ENCODE measurements around the gene MYRF.

Gene MYRF

GRCh38 chr11:61718046-61718531 lies 34.3 kb upstream of the MYRF start:
- Histone ChIP-seq H3K4me1 (ENCODE audit: control insufficient read depth, insufficient read depth, low read length) (no peaks in the 10 kb centered on the region; the same call in 1 of the 2 replicates), H3K27ac (ENCODE audit: extremely low read depth, low read depth, low read length) (no peak overlapping the region), H3K4me3 (ENCODE audit: low read depth, low read length) (peak overlapping the region; percentile 33), H3K9me3 (ENCODE audit: control insufficient read depth, insufficient read depth, low read depth, low read length) (no peaks in the 10 kb centered on the region), H3K36me3 (ENCODE audit: control insufficient read depth in 2 of 2, insufficient read depth in 1 of 2, low read length in 2 of 2) (peaks cover 0 to 21% of the 10 kb centered on the region in 2 experiments; a peak in 1 of 3 replicates)
- no peak for TF ChIP-seq ZNF621 (tag by site-specific recombination; IDR thresholded peaks at IDR 0.05)
- peak; percentile 94 for TF ChIP-seq GLIS1 (tag by site-specific recombination; IDR thresholded peaks at IDR 0.05)
- peak; percentile 65 for TF ChIP-seq GLIS2 (tag by site-specific recombination; IDR thresholded peaks at IDR 0.05)
- TF ChIP-seq ZNF600 (tag by site-specific recombination; IDR thresholded peaks at IDR 0.05): peak; percentile 76
- peak; percentile 76 for TF ChIP-seq ZFHX2 (tag by site-specific recombination; conservative IDR thresholded peaks at IDR 0.05)
- peak; percentile 11; the same call in 1 of the 2 replicates for TF ChIP-seq EGR2 (tag by site-specific recombination; IDR thresholded peaks at IDR 0.05; ENCODE audit: low read depth)
- no peak for TF ChIP-seq ZNF660 (tag by site-specific recombination; IDR thresholded peaks at IDR 0.05)
- TF ChIP-seq OVOL3 (tag by site-specific recombination; IDR thresholded peaks at IDR 0.05): no peak
- TF ChIP-seq ZBTB17 (tag by site-specific recombination; IDR thresholded peaks at IDR 0.05): 0 out of 2 replicates have a peak, but pooled peaks have one; percentile 3
- 0 out of 2 replicates have a peak, but pooled peaks have one; percentile 15 for TF ChIP-seq ZNF341 (tag by site-specific recombination; IDR thresholded peaks at IDR 0.05; ENCODE audit: low read depth)
- TF ChIP-seq ZNF596 (tag by site-specific recombination; IDR thresholded peaks at IDR 0.05): no peak
- ChIA-PET CTCF (interaction anchor here (0.6 to 2.4 kb wide), 9 partner anchors 15 to 79 kb away, joined by 3 to 19 read pairs (median 4); no protein-coding TSS in a partner anchor), POLR2A (interaction anchor here (0.5 to 2.5 kb wide), 13 partner anchors 10 to 409 kb away, joined by 3 to 16 read pairs (median 4); partner anchors contain the start of gene FADS2)

- Histone ChIP-seq H3K4me3 (ENCODE audit: low read depth, low read length) (peak overlapping the region; percentile 45), H3K27ac (ENCODE audit: extremely low read depth, low read depth, low read length) (peak overlapping the region; percentile 64; the same call in 1 of the 2 replicates), H3K36me3 (ENCODE audit: control insufficient read depth in 2 of 2, insufficient read depth in 1 of 2, low read length in 2 of 2) (peaks cover 0 to 28% of the 10 kb centered on the region in 2 experiments; a peak in 1 of 3 replicates), H3K9me3 (ENCODE audit: control insufficient read depth, insufficient read depth, low read depth, low read length) (no peaks in the 10 kb centered on the region), H3K4me1 (ENCODE audit: control insufficient read depth, insufficient read depth, low read length) (no peaks in the 10 kb centered on the region; the same call in 1 of the 2 replicates)
- CTCF ChIA-PET: interaction anchor here (0.7 to 2.4 kb wide), 9 partner anchors 15 to 389 kb away, joined by 3 to 19 read pairs (median 6); no protein-coding TSS in a partner anchor
- POLR2A ChIA-PET: interaction anchor here (0.5 to 2.5 kb wide), 16 partner anchors 11 to 408 kb away, joined by 3 to 16 read pairs (median 4); partner anchors contain the start of gene FADS2
- peak; percentile 65 for TF ChIP-seq ZNF629 (tag by site-specific recombination; IDR thresholded peaks at IDR 0.05)
- no peak for TF ChIP-seq ZNF169 (tag by site-specific recombination; IDR thresholded peaks at IDR 0.05)
- TF ChIP-seq, protein P1, sequence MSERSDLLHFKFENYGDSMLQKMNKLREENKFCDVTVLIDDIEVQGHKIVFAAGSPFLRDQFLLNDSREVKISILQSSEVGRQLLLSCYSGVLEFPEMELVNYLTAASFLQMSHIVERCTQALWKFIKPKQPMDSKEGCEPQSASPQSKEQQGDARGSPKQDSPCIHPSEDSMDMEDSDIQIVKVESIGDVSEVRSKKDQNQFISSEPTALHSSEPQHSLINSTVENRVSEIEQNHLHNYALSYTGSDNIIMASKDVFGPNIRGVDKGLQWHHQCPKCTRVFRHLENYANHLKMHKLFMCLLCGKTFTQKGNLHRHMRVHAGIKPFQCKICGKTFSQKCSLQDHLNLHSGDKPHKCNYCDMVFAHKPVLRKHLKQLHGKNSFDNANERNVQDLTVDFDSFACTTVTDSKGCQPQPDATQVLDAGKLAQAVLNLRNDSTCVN (tag by site-specific recombination; optimal IDR thresholded peaks at IDR 0.05): peak; percentile 48
- peak; percentile 69 for TF ChIP-seq KLF17 (tag by site-specific recombination; IDR thresholded peaks at IDR 0.05)
- TF ChIP-seq SP3 (tag by site-specific recombination; IDR thresholded peaks at IDR 0.05): peak; percentile 58; the same call in 1 of the 2 replicates
- TF ChIP-seq, protein P2, sequence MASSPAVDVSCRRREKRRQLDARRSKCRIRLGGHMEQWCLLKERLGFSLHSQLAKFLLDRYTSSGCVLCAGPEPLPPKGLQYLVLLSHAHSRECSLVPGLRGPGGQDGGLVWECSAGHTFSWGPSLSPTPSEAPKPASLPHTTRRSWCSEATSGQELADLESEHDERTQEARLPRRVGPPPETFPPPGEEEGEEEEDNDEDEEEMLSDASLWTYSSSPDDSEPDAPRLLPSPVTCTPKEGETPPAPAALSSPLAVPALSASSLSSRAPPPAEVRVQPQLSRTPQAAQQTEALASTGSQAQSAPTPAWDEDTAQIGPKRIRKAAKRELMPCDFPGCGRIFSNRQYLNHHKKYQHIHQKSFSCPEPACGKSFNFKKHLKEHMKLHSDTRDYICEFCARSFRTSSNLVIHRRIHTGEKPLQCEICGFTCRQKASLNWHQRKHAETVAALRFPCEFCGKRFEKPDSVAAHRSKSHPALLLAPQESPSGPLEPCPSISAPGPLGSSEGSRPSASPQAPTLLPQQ (tag by site-specific recombination; IDR thresholded peaks at IDR 0.05): peak; percentile 44; the same call in 1 of the 2 replicates
- no peak for TF ChIP-seq ZNF24 (tag by site-specific recombination; IDR thresholded peaks at IDR 0.05)
- no peak for TF ChIP-seq OVOL3 (tag by site-specific recombination; IDR thresholded peaks at IDR 0.05)
- peak; percentile 62 for TF ChIP-seq ZNF398 (tag by site-specific recombination; IDR thresholded peaks at IDR 0.05)
- peak; percentile 45 for TF ChIP-seq GLIS2 (tag by site-specific recombination; IDR thresholded peaks at IDR 0.05)
- peak; percentile 34; the same call in 1 of the 2 replicates for TF ChIP-seq ZFHX2 (tag by site-specific recombination; conservative IDR thresholded peaks at IDR 0.05)
- peak; percentile 50; the same call in 1 of the 2 replicates for TF ChIP-seq EGR2 (tag by site-specific recombination; IDR thresholded peaks at IDR 0.05; ENCODE audit: low read depth)
- peak; percentile 54; the same call in 1 of the 2 replicates for TF ChIP-seq ZBTB17 (tag by site-specific recombination; IDR thresholded peaks at IDR 0.05)
- peak; percentile 43; the same call in 1 of the 2 replicates for TF ChIP-seq ZNF501 (tag by site-specific recombination; IDR thresholded peaks at IDR 0.05)
- no peak for TF ChIP-seq ZBTB10 (tag by site-specific recombination; IDR thresholded peaks at IDR 0.05)
Observed at GRCh38 chr11:61718621-61719302, 33.7 kb upstream of the MYRF start.
